ENCODE results near the gene C18orf63.

DNA sequence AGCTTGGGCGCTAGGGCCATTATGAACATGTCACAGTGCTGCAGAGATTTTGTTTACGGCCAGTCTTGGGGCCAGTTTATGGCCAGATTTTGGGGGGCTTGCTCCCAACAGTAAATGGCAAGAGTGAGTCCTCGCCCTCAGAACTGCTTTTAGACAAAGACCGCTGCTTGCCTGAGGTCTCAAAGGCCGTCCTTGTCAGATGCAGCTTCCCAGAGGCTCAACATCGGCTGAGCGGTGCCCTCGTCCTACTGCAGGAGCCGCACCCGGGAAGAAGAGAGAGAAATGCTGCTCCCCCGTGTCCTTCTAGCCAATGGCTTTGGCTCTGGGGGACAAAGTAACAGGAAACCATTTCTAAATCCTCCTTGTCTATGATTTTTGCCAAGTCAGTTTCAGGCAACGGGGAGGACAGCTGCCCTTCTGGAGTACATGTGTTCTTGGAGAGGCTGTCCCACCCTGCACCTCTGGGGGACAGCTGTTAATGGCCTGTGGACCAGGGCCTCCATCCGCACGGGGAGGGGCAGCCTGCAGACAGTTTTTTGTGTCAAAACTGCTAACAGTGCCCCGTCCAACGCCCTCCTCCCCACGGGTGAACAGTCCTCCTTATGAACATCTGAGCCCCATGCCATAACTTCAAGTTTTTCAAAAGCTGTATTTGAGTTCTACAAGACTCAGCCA, 66.1 kb downstream of the C18orf63 start:
- no peak for TF ChIP-seq EP300 (IDR thresholded peaks at IDR 0.05)
- TF ChIP-seq, protein P1, sequence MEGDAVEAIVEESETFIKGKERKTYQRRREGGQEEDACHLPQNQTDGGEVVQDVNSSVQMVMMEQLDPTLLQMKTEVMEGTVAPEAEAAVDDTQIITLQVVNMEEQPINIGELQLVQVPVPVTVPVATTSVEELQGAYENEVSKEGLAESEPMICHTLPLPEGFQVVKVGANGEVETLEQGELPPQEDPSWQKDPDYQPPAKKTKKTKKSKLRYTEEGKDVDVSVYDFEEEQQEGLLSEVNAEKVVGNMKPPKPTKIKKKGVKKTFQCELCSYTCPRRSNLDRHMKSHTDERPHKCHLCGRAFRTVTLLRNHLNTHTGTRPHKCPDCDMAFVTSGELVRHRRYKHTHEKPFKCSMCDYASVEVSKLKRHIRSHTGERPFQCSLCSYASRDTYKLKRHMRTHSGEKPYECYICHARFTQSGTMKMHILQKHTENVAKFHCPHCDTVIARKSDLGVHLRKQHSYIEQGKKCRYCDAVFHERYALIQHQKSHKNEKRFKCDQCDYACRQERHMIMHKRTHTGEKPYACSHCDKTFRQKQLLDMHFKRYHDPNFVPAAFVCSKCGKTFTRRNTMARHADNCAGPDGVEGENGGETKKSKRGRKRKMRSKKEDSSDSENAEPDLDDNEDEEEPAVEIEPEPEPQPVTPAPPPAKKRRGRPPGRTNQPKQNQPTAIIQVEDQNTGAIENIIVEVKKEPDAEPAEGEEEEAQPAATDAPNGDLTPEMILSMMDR (IDR thresholded peaks at IDR 0.05): no peak

Data from ovary (tissue), 3 donors.